ENCODE measurements around the gene UBE2R2.
A peak's percentile ranks its signal among the peaks of the same experiment; 100 is the strongest.

Gene UBE2R2

GRCh38 chr9:33894316-33894715 lies 77.4 kb downstream of the UBE2R2 start:
- Histone ChIP-seq H3K4ac (ENCODE audit: low read depth in 1 of 2, low read length in 2 of 2) (no peak overlapping the region), H3K14ac (ENCODE audit: low read length in 2 of 2) (no peak overlapping the region), H2AFZ (ENCODE audit: low read depth, low read length) (no peak overlapping the region), H4K91ac (ENCODE audit: low read length) (no peak overlapping the region), H3K9me3 (ENCODE audit: control insufficient read depth, low read length) (no peaks in the 10 kb centered on the region), H3K18ac (ENCODE audit: low read depth in 1 of 2, low read length in 2 of 2) (no peak overlapping the region), H3K27ac (ENCODE audit: low read length, poor library complexity, severe bottlenecking) (no peak overlapping the region), H2BK120ac (ENCODE audit: low read depth, low read length) (no peak overlapping the region), H3K4me3 (ENCODE audit: insufficient read depth in 1 of 2, low read depth in 1 of 2, low read length in 2 of 2) (no peak overlapping the region), H2AK5ac (ENCODE audit: low read length, severe bottlenecking) (no peak overlapping the region), H4K8ac (ENCODE audit: low read length) (no peak overlapping the region), H3K79me1 (replicated peaks; ENCODE audit: low read length, poor library complexity, severe bottlenecking) (peaks cover 6% of the 10 kb centered on the region), H2BK12ac (ENCODE audit: low read length in 2 of 2) (no peak overlapping the region), H3K36me3 (ENCODE audit: control insufficient read depth in 1 of 2, insufficient read depth in 2 of 2, low read depth in 1 of 2, low read length in 2 of 2) (peaks cover 14 to 41% of the 10 kb centered on the region in 2 experiments), H3K23ac (ENCODE audit: low read length in 2 of 2) (no peak overlapping the region), H3K4me1 (ENCODE audit: control insufficient read depth, insufficient read depth, low read depth, low read length) (peaks cover under 1% of the 10 kb centered on the region), H3K9ac (ENCODE audit: low read length) (no peak overlapping the region), H3K27me3 (ENCODE audit: control insufficient read depth in 1 of 2, insufficient read depth in 1 of 2, low read length in 2 of 2) (no peaks in the 10 kb centered on the region), H2BK15ac (ENCODE audit: low read depth, poor library complexity, severe bottlenecking) (no peak overlapping the region), H3K4me2 (ENCODE audit: low read length, poor library complexity, severe bottlenecking) (no peak overlapping the region), H2BK5ac (ENCODE audit: low read depth, low read length, poor library complexity, severe bottlenecking) (no peak overlapping the region)
- DNase-seq, result no peak

DNA sequence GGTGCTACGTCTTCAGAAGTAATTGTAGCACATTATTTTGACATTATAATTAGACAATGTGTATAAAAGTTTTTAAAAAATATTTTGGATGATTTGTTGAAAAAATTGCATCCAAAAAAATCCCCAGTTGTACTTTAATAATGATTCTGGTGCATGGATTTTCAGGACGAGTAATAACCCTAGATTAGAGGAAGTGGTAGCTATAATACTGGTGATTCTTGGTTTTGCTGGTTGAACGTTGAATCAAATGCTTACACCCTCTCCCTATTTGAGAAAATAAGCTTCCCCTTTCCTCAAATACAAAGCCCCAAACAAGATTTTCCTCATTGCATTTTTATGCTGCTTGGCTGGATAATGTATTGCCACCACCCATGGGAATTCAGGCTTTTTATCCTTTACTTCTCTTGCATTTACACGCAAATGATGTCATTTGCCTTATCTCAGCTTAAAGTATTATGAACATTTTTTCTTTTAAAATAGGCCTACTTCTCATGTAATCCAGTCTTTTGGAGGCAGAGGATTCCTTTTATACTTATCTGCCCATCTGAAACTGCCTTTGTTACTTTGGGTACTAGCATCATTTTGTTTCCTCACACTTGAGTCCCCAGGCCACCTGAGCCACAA lies 86.3 kb downstream of the UBE2R2 start:
- peaks cover 21% of the 10 kb centered on the region for H3K79me1 ChIP-seq (replicated peaks; ENCODE audit: low read length, poor library complexity, severe bottlenecking)
- peaks cover 8 to 69% of the 10 kb centered on the region in 2 experiments for H3K36me3 ChIP-seq (ENCODE audit: control insufficient read depth in 1 of 2, insufficient read depth in 2 of 2, low read depth in 1 of 2, low read length in 2 of 2)
- no peak overlapping the region for H2BK120ac ChIP-seq (ENCODE audit: low read depth, low read length)
- no peak overlapping the region for H4K8ac ChIP-seq (ENCODE audit: low read length)
- no peak overlapping the region for H3K18ac ChIP-seq (ENCODE audit: low read depth in 1 of 2, low read length in 2 of 2)
- H3K4me2 ChIP-seq (ENCODE audit: low read length, poor library complexity, severe bottlenecking), result no peak overlapping the region
- H3K4ac ChIP-seq (ENCODE audit: low read depth in 1 of 2, low read length in 2 of 2), result no peak overlapping the region
- H3K14ac ChIP-seq (ENCODE audit: low read length in 2 of 2), result no peak overlapping the region
- no peak overlapping the region for H3K9ac ChIP-seq (ENCODE audit: low read length)
- no peak overlapping the region for H2BK15ac ChIP-seq (ENCODE audit: low read depth, poor library complexity, severe bottlenecking)
- no peak overlapping the region for H2AK5ac ChIP-seq (ENCODE audit: low read length, severe bottlenecking)
- H3K4me1 ChIP-seq (ENCODE audit: control insufficient read depth, insufficient read depth, low read depth, low read length), result peaks cover 2% of the 10 kb centered on the region
- 100% methylated on average over 2 of the region's 4 CpGs for WGBS
- H3K23ac ChIP-seq (ENCODE audit: low read length in 2 of 2), result no peak overlapping the region
- no peak overlapping the region for H2BK5ac ChIP-seq (ENCODE audit: low read depth, low read length, poor library complexity, severe bottlenecking)
- no peaks in the 10 kb centered on the region for H3K27me3 ChIP-seq (ENCODE audit: control insufficient read depth in 1 of 2, insufficient read depth in 1 of 2, low read length in 2 of 2)
- H3K4me3 ChIP-seq (ENCODE audit: insufficient read depth in 1 of 2, low read depth in 1 of 2, low read length in 2 of 2), result no peak overlapping the region
- H2BK12ac ChIP-seq (ENCODE audit: low read length in 2 of 2), result no peak overlapping the region
- no peak overlapping the region for H4K91ac ChIP-seq (ENCODE audit: low read length)
- H3K27ac ChIP-seq (ENCODE audit: low read length, poor library complexity, severe bottlenecking), result no peak overlapping the region
- H3K9me3 ChIP-seq (ENCODE audit: control insufficient read depth, low read length), result no peaks in the 10 kb centered on the region
- H2AFZ ChIP-seq (ENCODE audit: low read depth, low read length), result no peak overlapping the region
- no peak for DNase-seq

- no peak for DNase-seq
- no peak overlapping the region for H2BK120ac ChIP-seq (ENCODE audit: low read depth, low read length)
- H3K27ac ChIP-seq (ENCODE audit: low read length, poor library complexity, severe bottlenecking), result no peak overlapping the region
- H2AK5ac ChIP-seq (ENCODE audit: low read length, severe bottlenecking), result no peak overlapping the region
- peaks cover 2% of the 10 kb centered on the region for H3K4me1 ChIP-seq (ENCODE audit: control insufficient read depth, insufficient read depth, low read depth, low read length)
- H3K18ac ChIP-seq (ENCODE audit: low read depth in 1 of 2, low read length in 2 of 2), result no peak overlapping the region
- H4K8ac ChIP-seq (ENCODE audit: low read length), result no peak overlapping the region
- no peak overlapping the region for H2BK5ac ChIP-seq (ENCODE audit: low read depth, low read length, poor library complexity, severe bottlenecking)
- H3K27me3 ChIP-seq (ENCODE audit: control insufficient read depth in 1 of 2, insufficient read depth in 1 of 2, low read length in 2 of 2), result no peaks in the 10 kb centered on the region
- no peak overlapping the region for H2AFZ ChIP-seq (ENCODE audit: low read depth, low read length)
- H3K23ac ChIP-seq (ENCODE audit: low read length in 2 of 2), result no peak overlapping the region
- WGBS, result no CpG with 5 or more reads among the region's 1 CpG
- H3K79me1 ChIP-seq (replicated peaks; ENCODE audit: low read length, poor library complexity, severe bottlenecking), result peaks cover 21% of the 10 kb centered on the region
- no peak overlapping the region for H3K4me2 ChIP-seq (ENCODE audit: low read length, poor library complexity, severe bottlenecking)
- peaks cover 8 to 61% of the 10 kb centered on the region in 2 experiments for H3K36me3 ChIP-seq (ENCODE audit: control insufficient read depth in 1 of 2, insufficient read depth in 2 of 2, low read depth in 1 of 2, low read length in 2 of 2)
- H3K9me3 ChIP-seq (ENCODE audit: control insufficient read depth, low read length), result no peaks in the 10 kb centered on the region
- H2BK15ac ChIP-seq (ENCODE audit: low read depth, poor library complexity, severe bottlenecking), result no peak overlapping the region
- H3K4ac ChIP-seq (ENCODE audit: low read depth in 1 of 2, low read length in 2 of 2), result no peak overlapping the region
- no peak overlapping the region for H3K9ac ChIP-seq (ENCODE audit: low read length)
- H4K91ac ChIP-seq (ENCODE audit: low read length), result no peak overlapping the region
- H3K4me3 ChIP-seq (ENCODE audit: insufficient read depth in 1 of 2, low read depth in 1 of 2, low read length in 2 of 2), result no peak overlapping the region
- H3K14ac ChIP-seq (ENCODE audit: low read length in 2 of 2), result no peak overlapping the region
- no peak overlapping the region for H2BK12ac ChIP-seq (ENCODE audit: low read length in 2 of 2)
Measured at GRCh38 chr9:33905137-33905536, 88.2 kb downstream of the UBE2R2 start.

DNA sequence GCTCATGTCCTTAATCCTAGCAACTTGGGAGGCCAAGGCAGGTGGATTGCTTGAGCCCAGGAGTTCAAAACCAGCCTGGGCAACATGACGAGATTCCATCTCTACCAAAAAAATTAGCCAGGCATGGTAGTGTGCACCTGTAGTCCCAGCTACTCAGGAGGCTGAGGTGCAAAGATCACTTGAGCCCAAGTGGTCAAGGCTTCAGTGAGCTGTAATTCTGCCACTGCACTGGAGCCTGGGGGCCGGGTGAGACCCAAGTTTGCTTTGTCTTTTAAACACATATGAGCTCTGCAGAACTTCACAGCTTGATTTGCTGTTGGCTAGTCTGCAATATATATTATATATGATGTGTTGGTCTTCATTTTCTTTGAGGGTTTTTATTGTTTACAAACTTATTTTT lies 89.8 kb downstream of the UBE2R2 start:
- Histone ChIP-seq H4K91ac (ENCODE audit: low read length) (no peak overlapping the region), H3K18ac (ENCODE audit: low read depth in 1 of 2, low read length in 2 of 2) (no peak overlapping the region), H3K4me1 (ENCODE audit: control insufficient read depth, insufficient read depth, low read depth, low read length) (peaks cover 2% of the 10 kb centered on the region), H2BK120ac (ENCODE audit: low read depth, low read length) (no peak overlapping the region), H2BK5ac (ENCODE audit: low read depth, low read length, poor library complexity, severe bottlenecking) (no peak overlapping the region), H2AK5ac (ENCODE audit: low read length, severe bottlenecking) (no peak overlapping the region), H3K36me3 (ENCODE audit: control insufficient read depth in 1 of 2, insufficient read depth in 2 of 2, low read depth in 1 of 2, low read length in 2 of 2) (peaks cover 4 to 49% of the 10 kb centered on the region in 2 experiments), H4K8ac (ENCODE audit: low read length) (peak overlapping the region; percentile 30), H3K27me3 (ENCODE audit: control insufficient read depth in 1 of 2, insufficient read depth in 1 of 2, low read length in 2 of 2) (no peaks in the 10 kb centered on the region), H3K27ac (ENCODE audit: low read length, poor library complexity, severe bottlenecking) (no peak overlapping the region), H3K79me1 (replicated peaks; ENCODE audit: low read length, poor library complexity, severe bottlenecking) (peaks cover 21% of the 10 kb centered on the region), H2AFZ (ENCODE audit: low read depth, low read length) (no peak overlapping the region), H3K9me3 (ENCODE audit: control insufficient read depth, low read length) (no peaks in the 10 kb centered on the region), H3K4me3 (ENCODE audit: insufficient read depth in 1 of 2, low read depth in 1 of 2, low read length in 2 of 2) (no peak overlapping the region), H3K4ac (ENCODE audit: low read depth in 1 of 2, low read length in 2 of 2) (no peak overlapping the region), H3K9ac (ENCODE audit: low read length) (no peak overlapping the region), H3K23ac (ENCODE audit: low read length in 2 of 2) (no peak overlapping the region), H2BK15ac (ENCODE audit: low read depth, poor library complexity, severe bottlenecking) (no peak overlapping the region), H3K14ac (ENCODE audit: low read length in 2 of 2) (no peak overlapping the region), H3K4me2 (ENCODE audit: low read length, poor library complexity, severe bottlenecking) (no peak overlapping the region), H2BK12ac (ENCODE audit: low read length in 2 of 2) (no peak overlapping the region)
- no peak for DNase-seq
- 87% methylated on average over 2 of the region's 2 CpGs for WGBS
